Peyer's patch (tissue), 4 donors: ENCODE measurements around the gene OR51A4.

Source experiments
- CTCF ChIP-seq, 6 experiments: fragments of 450-650 bp in 4 of 6; fragments of 200-600 bp in 2 of 6; sonication (generic) in 1 of 6; IDR thresholded peaks; one replicate each; pipeline ENCODE4 v1.5.1; 2017 to 2019; ENCODE audit warnings: antibody characterized with exemption in 6 of 6, mild to moderate bottlenecking in 3 of 6, moderate library complexity in 1 of 6
- POLR2A ChIP-seq, 2 donors: fragments of 450-650 bp; IDR thresholded peaks; one replicate each; pipeline ENCODE4 v1.5.1; 2017; ENCODE audit warnings: antibody characterized with exemption in 2 of 2, mild to moderate bottlenecking in 2 of 2, moderate library complexity in 2 of 2

- TF ChIP-seq CTCF (IDR thresholded peaks at IDR 0.05) (no peak), POLR2A (IDR thresholded peaks at IDR 0.05) (no peak)
These were observed 28.0 kb upstream of the OR51A4 start for GRCh38 chr11:4975436-4975835.
